ENCODE data around the gene KITLG. TPM values are rescaled to one million over a fixed set of nuclear protein-coding genes. Genes with fewer than 3 reads are reported as not detected.
"Not testable (repeated sequence)": the region's sequence is repeated elsewhere in the genome, so short reads cannot be mapped to it uniquely, and the experiment has no call there.

Gene KITLG
- polyA plus RNA-seq, 1 donor = 17.2 TPM

DNA sequence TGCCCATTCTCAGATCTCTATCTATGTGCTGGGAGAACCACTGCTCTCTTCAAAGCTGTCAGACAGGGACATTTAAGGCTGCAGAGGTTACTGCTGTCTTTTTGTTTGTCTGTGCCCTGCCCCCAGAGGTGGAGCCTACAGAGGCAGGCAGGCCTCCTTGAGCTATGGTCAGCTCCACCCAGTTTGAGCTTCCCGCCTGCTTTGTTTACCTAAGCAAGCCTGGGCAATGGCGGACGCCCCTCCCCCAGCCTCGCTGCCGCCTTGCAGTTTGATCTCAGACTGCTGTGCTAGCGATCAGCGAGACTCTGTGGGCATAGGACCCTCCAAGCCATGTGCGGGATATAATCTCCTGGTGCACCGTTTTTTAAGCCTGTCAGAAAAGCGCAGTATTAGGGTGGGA, 113.6 kb downstream of the KITLG start:
- not testable (repeated sequence) for H3K27ac ChIP-seq (ENCODE audit: low read length); H3K27me3 ChIP-seq (ENCODE audit: control insufficient read depth, insufficient read depth, low read length); DNase-seq; H3K4me3 ChIP-seq (ENCODE audit: low read length); H3K36me3 ChIP-seq (ENCODE audit: control insufficient read depth, insufficient read depth, low read length); H3K9me3 ChIP-seq (ENCODE audit: control insufficient read depth, low read depth, low read length); H3K4me1 ChIP-seq (ENCODE audit: control insufficient read depth, insufficient read depth, low read length)
- WGBS (ENCODE audit: insufficient coverage, low lambda C conversion rate) = 83% methylated on average over 1 of the region's 10 CpGs

DNA sequence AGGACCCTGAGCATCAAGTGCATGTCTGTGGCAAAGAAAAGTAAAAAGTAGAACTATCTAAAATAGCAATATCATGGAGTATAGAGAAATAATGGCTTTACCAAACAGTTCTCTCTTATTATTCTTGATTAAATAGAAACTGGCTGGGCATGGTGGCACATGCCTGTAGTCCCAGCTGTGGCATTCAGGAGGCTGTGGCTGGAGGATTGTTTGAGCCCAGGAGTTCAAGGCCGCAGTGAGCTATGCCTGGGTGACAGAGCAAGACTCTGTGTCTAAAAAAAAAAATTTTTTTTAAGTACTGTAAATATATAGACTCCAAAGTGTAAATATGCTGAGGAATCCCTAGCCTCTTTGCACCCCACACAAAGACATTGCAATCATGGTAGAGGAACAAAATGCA, 121.9 kb downstream of the KITLG start:
- Histone ChIP-seq H3K4me1 (ENCODE audit: control insufficient read depth, insufficient read depth, low read length) (no peaks in the 10 kb centered on the region), H3K9me3 (ENCODE audit: control insufficient read depth, low read depth, low read length) (no peaks in the 10 kb centered on the region), H3K4me3 (ENCODE audit: low read length) (no peak overlapping the region), H3K36me3 (ENCODE audit: control insufficient read depth, insufficient read depth, low read length) (no peaks in the 10 kb centered on the region), H3K27me3 (ENCODE audit: control insufficient read depth, insufficient read depth, low read length) (no peaks in the 10 kb centered on the region), H3K27ac (ENCODE audit: low read length) (no peak overlapping the region)
- WGBS (ENCODE audit: insufficient coverage, low lambda C conversion rate) = no CpG with 5 or more reads among the region's 1 CpG
- DNase-seq = no peak

DNA sequence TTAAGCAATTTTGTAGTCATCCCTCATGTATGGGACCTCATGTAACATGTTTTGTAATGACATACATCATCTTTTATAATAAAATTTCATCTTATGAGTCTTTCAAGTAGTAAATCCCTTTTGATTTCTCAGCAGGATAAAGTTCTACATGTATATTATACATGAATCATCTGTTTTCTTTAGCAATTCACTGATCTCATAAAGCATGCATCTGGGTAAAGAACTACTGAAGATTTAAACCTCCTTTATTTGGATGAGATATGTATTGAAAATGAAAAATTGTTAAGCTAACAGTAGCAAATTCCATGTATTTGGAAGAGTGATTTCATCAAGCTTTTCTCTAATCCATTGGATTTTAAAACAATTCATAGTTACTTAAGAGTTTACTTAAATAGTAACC, 126.9 kb downstream of the KITLG start:
- H3K9me3 ChIP-seq (ENCODE audit: control insufficient read depth, low read depth, low read length) = no peaks in the 10 kb centered on the region
- H3K36me3 ChIP-seq (ENCODE audit: control insufficient read depth, insufficient read depth, low read length) = no peaks in the 10 kb centered on the region
- no peak overlapping the region for H3K27ac ChIP-seq (ENCODE audit: low read length)
- DNase-seq = no peak
- no peak overlapping the region for H3K4me3 ChIP-seq (ENCODE audit: low read length)
- H3K4me1 ChIP-seq (ENCODE audit: control insufficient read depth, insufficient read depth, low read length) = no peaks in the 10 kb centered on the region
- H3K27me3 ChIP-seq (ENCODE audit: control insufficient read depth, insufficient read depth, low read length) = no peaks in the 10 kb centered on the region

DNA sequence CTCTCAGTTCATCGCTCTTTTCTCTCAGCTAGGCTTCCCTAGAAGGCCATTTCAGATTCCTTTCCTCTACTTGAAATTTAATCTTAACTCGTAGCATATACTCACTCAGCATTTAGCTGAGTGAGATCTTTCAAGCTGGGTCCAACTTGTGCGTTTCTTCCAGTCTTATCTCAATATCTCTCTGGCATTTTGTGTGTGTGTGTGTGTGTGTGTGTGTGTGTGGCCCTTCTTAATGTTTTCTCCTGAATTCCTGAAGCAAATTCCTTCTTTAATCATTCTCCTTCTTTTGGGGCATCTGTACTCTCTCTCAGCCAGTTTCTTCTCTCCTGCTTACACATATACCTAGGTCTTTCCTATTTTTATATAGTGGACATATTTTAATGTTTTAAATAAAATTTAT, 129.1 kb downstream of the KITLG start:
- no peaks in the 10 kb centered on the region for H3K36me3 ChIP-seq (ENCODE audit: control insufficient read depth, insufficient read depth, low read length)
- no peak overlapping the region for H3K27ac ChIP-seq (ENCODE audit: low read length)
- H3K4me3 ChIP-seq (ENCODE audit: low read length) = no peak overlapping the region
- H3K9me3 ChIP-seq (ENCODE audit: control insufficient read depth, low read depth, low read length) = no peaks in the 10 kb centered on the region
- no peak for DNase-seq
- H3K4me1 ChIP-seq (ENCODE audit: control insufficient read depth, insufficient read depth, low read length) = no peaks in the 10 kb centered on the region
- no peaks in the 10 kb centered on the region for H3K27me3 ChIP-seq (ENCODE audit: control insufficient read depth, insufficient read depth, low read length)
- 60% methylated on average over 1 of the region's 3 CpGs for WGBS (ENCODE audit: insufficient coverage, low lambda C conversion rate)

DNA sequence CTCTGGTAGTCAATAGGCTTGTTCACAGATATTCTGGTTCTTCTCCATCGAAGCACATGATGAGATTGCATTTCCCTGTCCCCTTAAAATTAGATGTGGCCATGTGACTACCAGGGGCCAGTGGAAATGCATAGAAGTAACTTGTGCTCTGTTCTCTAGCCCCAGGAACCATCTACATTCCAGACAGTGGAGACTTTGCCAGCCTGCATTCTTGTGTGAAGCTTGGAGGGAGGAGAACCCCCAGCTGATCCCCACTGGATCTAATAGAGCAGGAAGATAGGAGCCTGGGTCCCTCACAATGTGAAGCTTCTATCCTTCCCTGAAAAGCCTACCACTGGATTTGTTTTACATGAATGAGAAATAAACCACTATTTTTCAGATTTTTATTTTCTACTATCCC, 130.1 kb downstream of the KITLG start:
- no peaks in the 10 kb centered on the region for H3K9me3 ChIP-seq (ENCODE audit: control insufficient read depth, low read depth, low read length)
- WGBS (ENCODE audit: insufficient coverage, low lambda C conversion rate) = no CpG with 5 or more reads among the region's 1 CpG
- H3K4me1 ChIP-seq (ENCODE audit: control insufficient read depth, insufficient read depth, low read length) = no peaks in the 10 kb centered on the region

DNA sequence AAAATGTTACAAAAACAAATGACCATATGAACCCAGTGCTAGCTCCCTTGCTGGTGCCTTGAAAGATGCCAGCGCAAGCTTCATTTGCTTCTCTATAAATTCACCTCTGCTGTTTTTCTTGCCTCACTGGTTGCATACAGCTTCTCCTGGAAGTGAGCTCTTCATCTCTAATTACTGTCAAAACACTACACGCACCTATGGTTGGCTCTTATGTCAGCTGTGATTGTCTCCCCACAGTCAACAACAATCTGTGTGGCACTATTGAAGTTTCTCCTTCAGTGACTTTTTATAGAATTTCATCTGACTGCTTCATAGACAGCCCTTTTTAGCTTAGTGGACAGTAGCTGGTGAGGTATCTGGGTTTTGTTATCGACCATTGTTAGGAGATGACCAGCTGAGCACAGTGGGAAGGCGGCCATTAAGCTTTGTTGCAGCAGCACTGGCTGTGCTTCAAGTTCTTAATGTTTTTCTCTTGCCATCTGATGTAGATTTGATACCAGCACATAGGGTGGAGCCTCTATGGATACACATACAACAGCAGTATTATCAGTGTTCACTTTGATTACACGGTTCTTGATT, 131.8 kb downstream of the KITLG start:
- no peaks in the 10 kb centered on the region for H3K4me1 ChIP-seq (ENCODE audit: control insufficient read depth, insufficient read depth, low read length)
- no peaks in the 10 kb centered on the region for H3K27me3 ChIP-seq (ENCODE audit: control insufficient read depth, insufficient read depth, low read length)
- H3K27ac ChIP-seq (ENCODE audit: low read length) = no peak overlapping the region
- WGBS (ENCODE audit: insufficient coverage, low lambda C conversion rate) = no CpG with 5 or more reads among the region's 5 CpGs
- no peaks in the 10 kb centered on the region for H3K9me3 ChIP-seq (ENCODE audit: control insufficient read depth, low read depth, low read length)
- H3K36me3 ChIP-seq (ENCODE audit: control insufficient read depth, insufficient read depth, low read length) = no peaks in the 10 kb centered on the region
- no peak for DNase-seq
- H3K4me3 ChIP-seq (ENCODE audit: low read length) = no peak overlapping the region

More for the DNA sequence above, 130.1 kb downstream of the KITLG start:
- no peak overlapping the region for H3K4me3 ChIP-seq (ENCODE audit: low read length)
- H3K27me3 ChIP-seq (ENCODE audit: control insufficient read depth, insufficient read depth, low read length) = no peaks in the 10 kb centered on the region
- DNase-seq = no peak
- no peaks in the 10 kb centered on the region for H3K36me3 ChIP-seq (ENCODE audit: control insufficient read depth, insufficient read depth, low read length)
- H3K27ac ChIP-seq (ENCODE audit: low read length) = no peak overlapping the region

DNA sequence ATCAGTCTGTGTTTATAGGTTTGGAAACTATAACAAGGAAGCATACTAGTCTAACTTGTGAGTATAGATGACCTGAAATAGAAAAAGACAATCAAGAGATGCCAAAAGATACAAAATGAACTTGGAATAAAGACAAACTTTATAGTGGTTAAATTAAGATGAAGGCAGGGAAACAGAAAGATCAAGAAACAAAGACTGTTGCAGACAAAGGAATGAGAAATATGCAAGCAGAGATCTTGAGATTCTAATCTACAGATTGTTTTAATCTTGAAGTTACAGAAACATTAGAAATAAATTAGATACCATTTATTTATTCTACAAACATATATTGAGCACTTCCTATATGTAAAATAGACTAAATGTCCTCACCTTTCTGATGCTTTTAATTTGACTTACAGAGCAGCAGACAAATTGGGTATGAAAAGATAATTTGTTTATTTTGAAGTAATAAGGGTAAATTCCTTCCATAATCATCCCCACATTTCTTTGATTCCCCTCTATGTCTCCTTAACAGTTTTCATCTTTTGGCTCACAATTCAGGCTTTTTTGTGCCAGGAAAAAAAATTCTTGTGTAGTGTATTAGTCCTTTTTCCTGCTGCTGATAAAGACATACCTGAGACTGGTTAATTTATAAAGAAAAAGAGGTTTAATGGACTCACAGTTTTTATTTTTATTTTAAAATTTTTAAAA, 134.4 kb downstream of the KITLG start:
- no peaks in the 10 kb centered on the region for H3K27me3 ChIP-seq (ENCODE audit: control insufficient read depth, insufficient read depth, low read length)
- DNase-seq = no peak

DNA sequence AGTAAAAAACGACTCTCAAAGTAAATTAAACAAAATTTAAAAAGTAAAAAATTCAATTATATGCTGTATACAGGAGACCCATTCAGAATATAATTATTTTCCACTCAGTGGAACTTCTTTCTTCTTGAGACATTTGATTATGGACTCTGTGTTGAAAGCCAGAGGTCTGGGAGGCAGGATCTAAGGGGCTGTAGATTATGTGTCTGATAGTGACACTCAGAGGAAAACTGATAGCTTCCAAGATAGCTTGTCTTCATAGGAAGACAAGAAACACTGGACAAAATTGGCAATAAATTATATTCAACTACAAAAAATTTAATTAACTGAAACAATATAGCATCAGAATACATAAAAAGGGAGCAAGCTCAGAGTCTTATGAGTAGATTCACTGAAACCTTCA, 135.8 kb downstream of the KITLG start:
- no peak for DNase-seq
- H3K4me3 ChIP-seq (ENCODE audit: low read length) = no peak overlapping the region
- H3K27ac ChIP-seq (ENCODE audit: low read length) = no peak overlapping the region
- H3K36me3 ChIP-seq (ENCODE audit: control insufficient read depth, insufficient read depth, low read length) = no peaks in the 10 kb centered on the region
- no CpG with 5 or more reads among the region's 1 CpG for WGBS (ENCODE audit: insufficient coverage, low lambda C conversion rate)
- no peaks in the 10 kb centered on the region for H3K9me3 ChIP-seq (ENCODE audit: control insufficient read depth, low read depth, low read length)
- H3K27me3 ChIP-seq (ENCODE audit: control insufficient read depth, insufficient read depth, low read length) = no peaks in the 10 kb centered on the region
- H3K4me1 ChIP-seq (ENCODE audit: control insufficient read depth, insufficient read depth, low read length) = no peaks in the 10 kb centered on the region

More for the DNA sequence above, 134.4 kb downstream of the KITLG start:
- Histone ChIP-seq H3K4me3 (ENCODE audit: low read length) (no peak overlapping the region), H3K9me3 (ENCODE audit: control insufficient read depth, low read depth, low read length) (no peaks in the 10 kb centered on the region), H3K27ac (ENCODE audit: low read length) (no peak overlapping the region), H3K4me1 (ENCODE audit: control insufficient read depth, insufficient read depth, low read length) (no peaks in the 10 kb centered on the region), H3K36me3 (ENCODE audit: control insufficient read depth, insufficient read depth, low read length) (no peaks in the 10 kb centered on the region)
